Kidney (tissue), 14 donors: Measurements from ENCODE around the gene FANCM. TPM values are rescaled to one million over a fixed set of nuclear protein-coding genes. Genes with fewer than 3 reads are reported as not detected.

ENCODE experiments used
- DNase-seq, 5 donors: peaks; one replicate each; pipeline ENCODE4 v3.0.0-alpha.2; 2013 to 2020
- FAIRE-seq: peaks from 2 replicates; lab custom pipeline; 2012; peaks lifted over from hg19 to GRCh38; lab: Jason Lieb, UNC
- H3K27ac ChIP-seq, 2 donors: one replicate each; pipeline ENCODE4 v1.7.0; 2013; ENCODE audit warnings: low read depth in 2 of 2, low read length in 2 of 2, inconsistent platforms in 1 of 2
- H3K27me3 ChIP-seq: one replicate; pipeline ENCODE4 v1.7.1; 2013; ENCODE audit warnings: low read length, inconsistent platforms; ENCODE audit not compliant: control insufficient read depth, insufficient read depth
- H3K36me3 ChIP-seq, 3 donors: one replicate each; pipeline versions ENCODE4 v1.7.0 to v1.7.1; 2013; ENCODE audit warnings: low read length in 3 of 3, control low read depth in 1 of 3, inconsistent platforms in 1 of 3; ENCODE audit not compliant: insufficient read depth in 3 of 3, control insufficient read depth in 2 of 3
- H3K4me1 ChIP-seq, 3 donors: one replicate each; pipeline versions ENCODE4 v1.7.0 to v1.7.1; 2013; ENCODE audit warnings: low read length in 3 of 3, inconsistent platforms in 1 of 3, low read depth in 1 of 3; ENCODE audit not compliant: control insufficient read depth in 2 of 3, insufficient read depth in 2 of 3
- H3K4me3 ChIP-seq, 3 donors: one replicate each; pipeline versions ENCODE4 v1.7.0 to v1.8.1; 2013; ENCODE audit warnings: low read length in 3 of 3, control low read depth in 1 of 3, inconsistent platforms in 1 of 3
- H3K9ac ChIP-seq, 3 donors: one replicate each; pipeline versions ENCODE4 v1.7.0 to v1.7.1; 2013; ENCODE audit warnings: low read length in 3 of 3, control low read depth in 1 of 3, inconsistent platforms in 1 of 3
- H3K9me3 ChIP-seq, 3 donors: one replicate each; pipeline versions ENCODE4 v1.7.0 to v1.7.1; 2013; ENCODE audit warnings: low read length in 3 of 3, control low read depth in 1 of 3, inconsistent platforms in 1 of 3; ENCODE audit not compliant: control insufficient read depth in 2 of 3, insufficient read depth in 1 of 3
- CTCF ChIP-seq: IDR thresholded peaks from 3 replicates; pipeline ENCODE4 v1.5.1; 2012; ENCODE audit warnings: mild to moderate bottlenecking, moderate library complexity, borderline replicate concordance; ENCODE audit not compliant: insufficient read depth; ENCODE audit errors: extremely low read depth
- intact Hi-C: fragments of 100-400 bp; cut with DNase I; formaldehyde crosslinking; loops from one replicate; pipeline ENCODE4 v1.11.1; 2022
- polyA plus RNA-seq: library from polyadenylated mRNA; stranded (reverse); fragments of 350-450 nt; fragmentation: Illumina TruSeq; extraction: RNeasy Lipid Tissue Mini Kit (QIAGEN cat#74804); gene quantifications from one replicate; pipeline ENCODE4 v1.2.3, GENCODE V29; 2014; ENCODE audit warnings: low read depth, low replicate concordance; ENCODE audit not compliant: insufficient read depth
- total RNA-seq: library from RNA; stranded (reverse); fragmentation: NEBNext Ultra II Directional; extraction: Animal tissue kit (Norgen Biotek cat#: 25700); gene quantifications from one replicate; pipeline ENCODE4 v1.2.1, GENCODE V29; 2021
- donor health status: control.
- donor health status: control.
- donor health status: control.
- donor health status: control.
- donor health status: control.
- donor health status: DM: yes; HTN: yes; CAD: no.
- donor health status: Normal renal cell carcinoma (clear cell type).

FANCM gene
- total and polyA plus RNA-seq, 2 donors from 2014 or later, result 2.6 to 6.4 TPM

DNA sequence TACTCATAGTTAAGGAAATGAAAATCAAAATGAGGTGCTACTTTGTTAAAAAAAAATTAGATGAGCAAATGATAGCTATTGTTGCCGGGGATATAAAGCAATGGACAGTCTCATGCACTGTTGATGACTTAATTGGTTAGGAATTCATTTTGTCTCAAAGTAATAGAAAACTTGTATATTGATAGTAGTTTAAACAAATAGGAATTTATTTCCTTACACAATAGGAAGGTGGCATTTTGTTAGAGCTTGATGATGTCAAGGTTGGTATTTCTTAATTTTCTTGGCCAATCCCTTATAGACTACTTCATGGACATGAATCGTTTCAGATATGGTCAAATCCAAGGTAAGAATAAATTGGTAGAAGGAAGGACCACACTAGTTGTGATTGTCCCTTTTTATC, 44.0 kb upstream of the FANCM start:
- intact Hi-C loops, result no loop called here
- no peak for TF ChIP-seq CTCF
- no peak overlapping the region for H3K9ac ChIP-seq
- H3K36me3 ChIP-seq, result peaks cover 0 to 7% (median 0%) of the 10 kb centered on the region in 3 donors
- DNase-seq (no peak), FAIRE-seq (no peak)
- no peak overlapping the region for H3K27ac ChIP-seq
- H3K27me3 ChIP-seq, result no peaks in the 10 kb centered on the region
- H3K4me3 ChIP-seq, result no peak overlapping the region
- no peaks in the 10 kb centered on the region for H3K9me3 ChIP-seq
- no peaks in the 10 kb centered on the region for H3K4me1 ChIP-seq

- FAIRE-seq (no peak), DNase-seq (no peak)
- peaks cover 0 to 20% (median 5%) of the 10 kb centered on the region in 3 donors for H3K36me3 ChIP-seq
- no peak overlapping the region for H3K4me3 ChIP-seq
- H3K9ac ChIP-seq, result no peak overlapping the region
- H3K4me1 ChIP-seq, result no peaks in the 10 kb centered on the region
- intact Hi-C loops, result no loop called here
- H3K27ac ChIP-seq, result no peak overlapping the region
- no peak for TF ChIP-seq CTCF
- no peaks in the 10 kb centered on the region for H3K9me3 ChIP-seq
- no peaks in the 10 kb centered on the region for H3K27me3 ChIP-seq
These were observed 41.5 kb upstream of the FANCM start for GRCh38 chr14:45094275-45094674.

GRCh38 chr14:45095143-45095542, 40.6 kb upstream of the FANCM start:
- Histone ChIP-seq H3K9ac (no peak overlapping the region), H3K27ac (no peak overlapping the region), H3K9me3 (no peaks in the 10 kb centered on the region), H3K4me1 (no peaks in the 10 kb centered on the region), H3K4me3 (no peak overlapping the region), H3K36me3 (peaks cover 0 to 20% (median 5%) of the 10 kb centered on the region in 3 donors), H3K27me3 (no peaks in the 10 kb centered on the region)
- FAIRE-seq, result no peak
- intact Hi-C loops, result no loop called here
- TF ChIP-seq CTCF, result no peak
- no peak for DNase-seq

DNA sequence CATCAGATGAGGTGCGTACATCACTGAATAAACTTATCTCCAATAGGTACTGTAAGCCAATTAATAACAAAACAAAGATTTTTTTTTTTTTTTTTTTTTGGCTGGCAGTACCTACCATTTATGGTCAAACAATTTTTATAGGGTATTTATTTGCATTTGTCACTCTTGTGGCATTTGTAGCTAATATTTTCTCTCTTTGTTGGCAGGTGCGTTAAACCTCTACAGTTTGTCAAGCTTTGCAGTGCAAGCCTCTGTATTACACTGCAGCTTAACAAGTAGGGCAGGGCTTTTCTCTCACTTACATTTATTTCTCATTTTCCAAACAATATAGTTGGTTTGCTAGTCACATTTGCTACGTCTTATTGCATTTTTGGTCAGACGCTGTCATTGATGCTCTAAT, 39.5 kb upstream of the FANCM start:
- intact Hi-C loops, result no loop called here
- no peak for FAIRE-seq
- no peak overlapping the region for H3K4me3 ChIP-seq

More for the DNA sequence above, 39.5 kb upstream of the FANCM start:
- no peak overlapping the region for H3K9ac ChIP-seq
- TF ChIP-seq CTCF, result no peak
- peaks cover 0 to 20% (median 5%) of the 10 kb centered on the region in 3 donors for H3K36me3 ChIP-seq
- no peak overlapping the region for H3K27ac ChIP-seq
- no peak for DNase-seq
- no peaks in the 10 kb centered on the region for H3K9me3 ChIP-seq
- H3K4me1 ChIP-seq, result no peaks in the 10 kb centered on the region
- H3K27me3 ChIP-seq, result no peaks in the 10 kb centered on the region
